Fibroblast of villous mesenchyme (primary cell): Measurements from ENCODE around the gene OR2A7. TPM values are rescaled to one million over a fixed set of nuclear protein-coding genes. Genes with fewer than 3 reads are reported as not detected.
"Not testable (repeated sequence)": the region's sequence is repeated elsewhere in the genome, so short reads cannot be mapped to it uniquely, and the experiment has no call there.

Experiments
- DNase-seq: peaks from one replicate; pipeline ENCODE4 v3.0.0-alpha.2; 2010; ENCODE audit warnings: low read depth
- H3K4me3 ChIP-seq: 2 replicates; pipeline ENCODE4 v1.5.1; 2011; ENCODE audit warnings: low read depth, mild to moderate bottlenecking, low read length
- total RNA-seq: library from RNA; depleted of rRNA; stranded (reverse); fragments of >200 nt; gene quantifications from 2 replicates; pipeline ENCODE4 v1.2.3, GENCODE V29; 2012

Gene OR2A7
- total RNA-seq, result under 0.01 and 0.32 TPM in 2 replicates

- H3K4me3 ChIP-seq, DNase-seq: not testable (repeated sequence)
These were observed at the start of gene OR2A7 for GRCh38 chr7:144264692-144265091. Gene OR2A7, minus strand, starts transcription at chr7:144264792. Its CDS starts 5,164 bp downstream, at chr7:144259628.

DNA sequence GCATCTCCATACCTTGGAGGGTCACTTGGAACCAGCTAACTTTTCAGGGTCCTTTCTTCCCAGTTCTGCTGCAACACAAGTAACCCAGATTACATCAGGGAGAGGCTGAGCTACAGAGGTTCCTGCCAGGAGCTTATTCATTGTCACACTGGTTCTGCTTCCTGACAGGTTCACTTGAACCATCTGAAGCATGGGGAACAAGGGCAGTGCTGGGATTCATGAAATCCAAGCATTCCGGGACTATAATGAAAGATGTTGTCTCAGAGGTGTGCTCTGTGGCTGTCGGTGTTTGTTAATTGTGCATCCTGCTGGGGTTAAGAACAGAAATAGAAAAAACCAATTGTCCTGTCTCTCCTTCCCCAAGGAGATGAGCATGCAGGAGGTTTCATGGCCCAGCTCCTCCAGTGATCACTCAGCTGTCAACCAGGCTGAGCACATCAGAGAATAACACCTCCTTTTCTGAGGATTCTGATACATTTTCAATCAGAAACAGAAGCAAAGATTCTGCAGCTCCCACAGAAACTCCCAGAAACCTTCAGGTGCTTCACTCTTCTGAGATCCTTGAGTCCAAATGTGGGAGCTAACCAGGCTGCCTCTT, 47.4 kb upstream of the OR2A7 start, which contains the start of gene OR2A1:
Gene OR2A1 (plus strand): TSS at position 548 of the 598 bp plus-strand sequence. CDS start 5,706 bp downstream, outside the sequence.
- not testable (repeated sequence) for DNase-seq, H3K4me3 ChIP-seq

DNA sequence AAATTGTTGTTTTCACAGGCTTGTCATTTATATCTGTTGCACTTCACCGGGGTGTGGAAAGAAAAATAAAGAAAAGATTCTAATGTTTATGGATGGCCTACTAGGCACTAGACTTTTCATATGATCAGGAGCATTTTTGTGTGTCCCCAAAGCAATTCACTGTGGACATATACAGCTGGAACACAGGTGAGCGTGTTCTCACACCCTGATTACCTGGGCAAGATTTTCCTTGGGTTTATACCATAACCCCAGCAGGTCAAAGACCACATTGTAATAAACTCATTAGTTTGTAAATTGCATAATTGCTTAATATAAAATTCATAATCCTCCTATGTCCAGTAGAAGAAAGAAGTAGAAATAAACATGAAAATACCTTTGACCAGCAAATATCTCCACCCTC, 46.6 kb upstream of the OR2A7 start:
- not testable (repeated sequence) for H3K4me3 ChIP-seq, DNase-seq

- H3K4me3 ChIP-seq, DNase-seq: not testable (repeated sequence)
These were observed 45.1 kb upstream of the OR2A7 start for GRCh38 chr7:144309702-144310101.

DNA sequence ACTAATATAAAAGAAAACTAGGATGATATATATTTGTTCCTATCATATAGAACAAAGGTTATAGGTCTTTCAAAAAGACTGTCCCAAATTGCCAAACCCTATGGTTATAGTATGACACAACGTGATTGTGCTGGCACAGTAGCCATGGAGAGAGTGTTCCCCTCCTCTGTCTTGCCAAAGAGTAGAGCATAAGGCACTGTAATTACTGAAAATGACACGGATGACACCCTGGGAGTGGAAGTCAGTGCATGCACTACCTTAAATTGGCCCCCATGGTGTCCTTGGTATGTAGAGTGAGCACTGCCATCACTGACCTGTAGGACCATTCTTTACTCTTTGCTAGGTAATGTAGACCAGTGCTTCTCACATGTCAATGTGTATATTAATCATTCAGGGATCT, 40.6 kb upstream of the OR2A7 start:
- not testable (repeated sequence) for DNase-seq, H3K4me3 ChIP-seq

GRCh38 chr7:144303607-144304006, 39.0 kb upstream of the OR2A7 start:
- DNase-seq, H3K4me3 ChIP-seq: not testable (repeated sequence)

DNA sequence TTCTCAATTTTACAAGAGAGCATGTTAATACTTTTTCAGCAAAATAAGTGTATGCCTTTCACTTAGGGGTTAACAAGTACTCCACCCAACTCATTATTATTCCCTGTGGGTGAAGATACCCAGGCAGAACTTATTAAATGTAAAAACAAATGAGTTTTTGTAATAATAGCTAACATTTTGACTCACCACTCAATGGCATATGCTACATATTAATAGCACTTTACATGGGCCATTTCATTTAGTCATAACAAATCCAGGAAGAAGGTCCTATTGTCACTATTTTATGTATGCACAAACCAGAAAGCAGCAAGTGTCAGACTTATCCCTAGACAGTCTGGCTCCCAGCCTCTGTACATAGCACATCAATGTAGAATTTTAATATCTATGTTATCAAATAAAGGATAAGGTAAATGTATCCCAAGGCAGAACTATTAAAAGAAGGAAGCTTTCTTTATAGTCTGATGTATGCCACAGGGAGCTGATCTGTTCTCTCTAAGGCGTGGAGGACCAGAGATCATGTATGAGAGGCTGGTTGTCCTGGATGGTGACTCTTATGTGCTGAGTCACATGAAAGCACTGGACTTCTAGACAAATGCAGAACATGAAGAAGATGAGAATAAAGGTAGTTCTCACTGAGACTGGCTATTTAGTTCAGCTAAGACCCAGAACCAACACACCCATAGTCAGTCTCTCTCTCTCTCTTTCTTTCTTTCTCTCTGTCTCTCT, 38.1 kb upstream of the OR2A7 start:
- DNase-seq, H3K4me3 ChIP-seq: not testable (repeated sequence)

- not testable (repeated sequence) for H3K4me3 ChIP-seq, DNase-seq
These were observed 29.4 kb upstream of the OR2A7 start for GRCh38 chr7:144293794-144294499.

DNA sequence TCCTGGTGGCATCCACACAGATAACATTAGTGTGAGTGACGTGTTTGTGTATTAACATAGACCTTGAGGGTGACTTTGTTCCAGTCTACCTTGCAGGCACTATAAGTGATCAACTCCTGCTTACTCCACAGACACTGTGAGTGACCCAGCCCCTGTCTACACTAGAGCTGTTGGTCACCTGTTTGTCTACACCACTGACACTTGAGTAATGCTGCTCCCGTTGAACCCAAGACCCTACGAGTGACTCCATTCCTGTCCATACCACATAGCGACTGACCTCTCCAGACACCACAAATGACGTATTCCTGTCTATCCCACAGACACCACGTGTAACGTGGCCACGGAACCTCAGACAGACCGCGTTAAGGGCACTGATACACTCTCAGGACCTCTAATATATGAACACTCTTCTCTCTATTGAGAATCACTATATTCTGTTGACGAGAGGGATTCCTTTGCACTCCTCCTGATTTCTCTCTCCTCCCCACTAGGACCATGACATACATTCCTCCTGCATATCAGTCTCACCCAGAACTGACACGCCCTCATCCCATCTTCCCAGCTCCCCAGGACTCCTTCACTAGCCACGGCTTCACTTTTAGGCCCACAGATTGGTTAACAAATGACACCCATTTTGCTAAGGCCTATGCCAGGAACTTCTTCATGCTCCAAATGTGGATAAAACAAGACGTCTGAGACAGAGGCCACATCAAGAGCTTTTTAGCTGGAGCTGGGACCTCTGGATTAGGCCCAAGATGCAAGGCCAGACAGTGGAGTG, 28.0 kb upstream of the OR2A7 start:
- DNase-seq, H3K4me3 ChIP-seq: not testable (repeated sequence)

DNA sequence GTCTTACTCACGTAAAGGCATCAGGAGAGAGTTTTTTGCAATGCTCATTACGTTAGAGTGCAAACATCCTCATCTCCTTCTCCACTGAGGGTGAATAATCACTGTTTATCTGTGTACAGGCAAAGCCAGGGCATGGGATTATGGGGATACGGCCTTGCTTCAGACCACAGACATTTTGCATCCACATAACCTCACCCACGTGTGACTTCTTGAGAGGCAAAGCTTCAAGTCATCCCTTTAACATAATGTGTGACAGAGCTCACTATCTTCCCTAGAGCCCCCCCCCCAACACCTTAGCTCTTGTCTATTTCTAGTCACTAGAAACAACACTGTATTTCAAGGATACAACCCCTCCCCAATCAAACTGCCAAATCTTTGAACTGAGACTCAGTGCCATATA, 27.0 kb upstream of the OR2A7 start:
- peak; percentile 0 for DNase-seq

GRCh38 chr7:144287171-144287784, 22.7 kb upstream of the OR2A7 start:
- DNase-seq, result not testable (repeated sequence)

More for the DNA sequence above, 27.0 kb upstream of the OR2A7 start:
- not testable (repeated sequence) for H3K4me3 ChIP-seq

DNA sequence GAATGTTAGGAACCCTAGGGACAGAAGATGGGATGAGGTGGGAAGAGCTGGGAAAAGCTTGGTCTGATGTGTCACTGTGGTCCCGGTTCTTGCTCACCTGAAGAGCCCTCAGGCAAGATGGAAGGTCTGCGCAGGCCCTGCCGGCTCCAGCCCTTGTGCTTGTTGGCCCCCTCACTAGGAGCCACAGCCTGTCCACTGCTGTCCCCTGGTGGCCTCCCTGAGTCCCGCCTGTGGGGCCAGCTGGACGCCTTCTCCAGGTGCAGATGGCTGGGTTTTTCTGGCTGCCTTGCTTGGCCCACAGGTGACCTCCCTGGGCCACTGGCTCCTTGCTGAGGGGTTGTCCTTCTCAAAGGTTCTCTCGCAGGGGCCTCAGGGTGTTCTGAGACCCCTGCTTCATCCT, 19.1 kb upstream of the OR2A7 start:
- not testable (repeated sequence) for DNase-seq, H3K4me3 ChIP-seq

More at GRCh38 chr7:144287171-144287784, 22.7 kb upstream of the OR2A7 start:
- not testable (repeated sequence) for H3K4me3 ChIP-seq

GRCh38 chr7:144282490-144282889, 17.9 kb upstream of the OR2A7 start:
- not testable (repeated sequence) for DNase-seq, H3K4me3 ChIP-seq

DNA sequence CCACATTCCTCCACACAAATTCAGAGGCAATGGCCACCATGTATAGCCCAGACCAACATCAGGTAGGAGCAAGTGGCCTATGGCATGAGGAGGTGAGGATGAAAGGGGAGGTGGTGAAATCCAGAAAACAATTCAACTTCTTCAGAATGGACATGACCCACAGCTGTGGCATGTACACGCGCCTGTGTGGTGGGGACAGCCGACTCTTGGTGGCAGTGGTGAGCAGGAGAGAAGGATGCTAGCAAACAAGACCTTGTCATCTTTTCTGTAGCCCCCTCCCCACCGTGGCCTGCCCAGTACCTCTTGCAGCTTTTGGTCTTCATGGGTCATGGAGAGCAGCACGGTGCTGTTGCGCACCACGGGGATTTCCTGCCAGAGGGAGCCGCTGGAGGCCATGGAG, 17.4 kb upstream of the OR2A7 start:
- not testable (repeated sequence) for DNase-seq, H3K4me3 ChIP-seq

DNA sequence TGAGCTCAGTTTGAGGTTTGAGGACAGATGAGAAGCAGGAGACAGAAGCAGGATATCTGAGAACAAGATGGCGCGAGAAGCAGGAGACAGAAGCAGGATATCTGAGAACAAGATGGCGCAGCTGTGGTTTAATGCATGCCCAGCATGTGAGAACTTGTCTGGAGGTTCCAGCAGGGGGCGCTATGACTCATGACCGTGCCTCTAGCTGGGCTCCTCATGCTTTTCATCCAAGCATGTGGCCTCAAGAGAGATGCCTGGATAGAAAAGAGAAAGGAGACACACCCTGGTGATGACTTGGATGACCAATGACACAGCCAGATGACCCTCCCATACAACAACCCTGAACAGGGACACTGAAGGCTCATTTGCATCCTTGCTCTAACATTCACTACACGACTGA, 15.4 kb upstream of the OR2A7 start:
- not testable (repeated sequence) for DNase-seq, H3K4me3 ChIP-seq

DNA sequence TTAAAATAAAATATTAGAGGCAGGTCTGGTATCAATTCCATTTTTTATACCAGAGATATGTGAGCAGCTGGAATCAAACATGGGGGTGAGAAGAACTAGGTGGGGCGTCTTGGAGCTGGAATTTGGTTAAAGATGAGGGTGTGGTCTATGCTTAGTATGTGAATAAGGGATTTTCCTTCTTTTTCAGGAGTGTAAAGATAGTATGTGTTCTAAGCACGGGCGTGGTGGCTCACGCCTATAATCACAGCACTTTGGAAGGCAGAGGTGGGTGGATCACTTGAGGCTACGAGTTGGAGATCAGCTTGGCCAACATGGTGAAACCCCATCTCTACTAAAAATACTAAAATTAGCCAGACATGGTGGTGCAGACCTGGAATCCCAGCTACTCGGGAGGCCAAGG, 10.7 kb upstream of the OR2A7 start:
- not testable (repeated sequence) for DNase-seq, H3K4me3 ChIP-seq

GRCh38 chr7:144269188-144269587, 4.6 kb upstream of the OR2A7 start, which contains the start of gene CTAGE8:
Gene CTAGE8, minus strand, starts transcription at chr7:144269288. Its CDS starts 38 bp downstream, at chr7:144269250.
- H3K4me3 ChIP-seq, DNase-seq: not testable (repeated sequence)

GRCh38 chr7:144262128-144262527, 2.5 kb downstream of the OR2A7 start:
- DNase-seq, result not testable (repeated sequence)

More at GRCh38 chr7:144262128-144262527, 2.5 kb downstream of the OR2A7 start:
- H3K4me3 ChIP-seq, result not testable (repeated sequence)
